ENCODE data around the gene KRT15.
A peak's percentile ranks its signal among the peaks of the same experiment; 100 is the strongest.

The KRT15 gene

DNA sequence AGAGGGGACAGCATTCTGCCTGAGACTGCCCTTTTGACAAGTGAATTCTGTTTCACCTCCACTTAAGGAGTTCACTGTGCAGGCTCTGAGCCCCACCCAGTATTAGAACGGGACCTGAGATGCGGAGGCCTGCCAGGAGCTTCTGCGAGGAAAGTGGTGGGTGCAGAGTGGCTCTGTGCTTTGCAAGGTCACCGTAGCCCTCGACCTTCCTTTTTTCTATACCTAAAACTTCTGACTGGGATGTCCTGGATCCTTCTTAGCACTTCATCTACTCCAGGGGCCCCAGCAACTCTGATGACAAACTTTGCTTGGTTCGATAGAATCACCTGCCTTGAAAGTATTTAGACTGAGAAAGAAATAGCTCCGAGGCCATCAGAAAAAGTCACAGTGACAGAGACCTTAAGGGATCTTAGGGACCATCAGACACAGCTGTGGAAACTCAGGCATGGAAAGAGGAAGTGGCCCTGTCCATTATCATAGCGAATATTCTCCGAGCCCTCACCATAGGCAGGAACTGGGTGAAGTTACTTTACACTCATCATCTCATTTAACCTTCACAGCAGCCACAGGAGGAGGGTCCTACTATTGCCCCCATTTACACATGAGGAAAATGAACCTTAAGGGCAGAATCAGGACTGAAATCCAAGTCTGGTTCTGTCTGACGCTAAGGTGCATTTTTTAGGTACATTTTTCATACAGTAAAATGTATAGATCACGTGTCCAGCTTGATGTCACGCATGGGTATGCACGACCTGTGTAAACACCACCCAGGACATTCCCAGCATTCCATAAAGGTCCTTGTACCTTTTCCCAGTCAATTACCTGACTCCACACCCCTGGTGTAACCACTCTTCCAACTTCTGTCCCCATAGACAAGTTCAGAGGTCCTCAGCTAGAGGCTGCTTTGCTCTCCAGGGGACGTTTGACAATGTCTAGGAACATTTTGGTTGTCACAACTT, 12.6 kb downstream of the KRT15 start:
- H3K4me3 ChIP-seq (replicated peaks in 1 of 2; ENCODE audit: low read depth in 2 of 2, low read length in 2 of 2), result no peak overlapping the region
- TF ChIP-seq, protein P1, sequence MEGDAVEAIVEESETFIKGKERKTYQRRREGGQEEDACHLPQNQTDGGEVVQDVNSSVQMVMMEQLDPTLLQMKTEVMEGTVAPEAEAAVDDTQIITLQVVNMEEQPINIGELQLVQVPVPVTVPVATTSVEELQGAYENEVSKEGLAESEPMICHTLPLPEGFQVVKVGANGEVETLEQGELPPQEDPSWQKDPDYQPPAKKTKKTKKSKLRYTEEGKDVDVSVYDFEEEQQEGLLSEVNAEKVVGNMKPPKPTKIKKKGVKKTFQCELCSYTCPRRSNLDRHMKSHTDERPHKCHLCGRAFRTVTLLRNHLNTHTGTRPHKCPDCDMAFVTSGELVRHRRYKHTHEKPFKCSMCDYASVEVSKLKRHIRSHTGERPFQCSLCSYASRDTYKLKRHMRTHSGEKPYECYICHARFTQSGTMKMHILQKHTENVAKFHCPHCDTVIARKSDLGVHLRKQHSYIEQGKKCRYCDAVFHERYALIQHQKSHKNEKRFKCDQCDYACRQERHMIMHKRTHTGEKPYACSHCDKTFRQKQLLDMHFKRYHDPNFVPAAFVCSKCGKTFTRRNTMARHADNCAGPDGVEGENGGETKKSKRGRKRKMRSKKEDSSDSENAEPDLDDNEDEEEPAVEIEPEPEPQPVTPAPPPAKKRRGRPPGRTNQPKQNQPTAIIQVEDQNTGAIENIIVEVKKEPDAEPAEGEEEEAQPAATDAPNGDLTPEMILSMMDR (IDR thresholded peaks at IDR 0.05; ENCODE audit: low read depth, low read length), result no peak
- DNase-seq (ENCODE audit: low read depth in 2 of 2), result no peak

DNA sequence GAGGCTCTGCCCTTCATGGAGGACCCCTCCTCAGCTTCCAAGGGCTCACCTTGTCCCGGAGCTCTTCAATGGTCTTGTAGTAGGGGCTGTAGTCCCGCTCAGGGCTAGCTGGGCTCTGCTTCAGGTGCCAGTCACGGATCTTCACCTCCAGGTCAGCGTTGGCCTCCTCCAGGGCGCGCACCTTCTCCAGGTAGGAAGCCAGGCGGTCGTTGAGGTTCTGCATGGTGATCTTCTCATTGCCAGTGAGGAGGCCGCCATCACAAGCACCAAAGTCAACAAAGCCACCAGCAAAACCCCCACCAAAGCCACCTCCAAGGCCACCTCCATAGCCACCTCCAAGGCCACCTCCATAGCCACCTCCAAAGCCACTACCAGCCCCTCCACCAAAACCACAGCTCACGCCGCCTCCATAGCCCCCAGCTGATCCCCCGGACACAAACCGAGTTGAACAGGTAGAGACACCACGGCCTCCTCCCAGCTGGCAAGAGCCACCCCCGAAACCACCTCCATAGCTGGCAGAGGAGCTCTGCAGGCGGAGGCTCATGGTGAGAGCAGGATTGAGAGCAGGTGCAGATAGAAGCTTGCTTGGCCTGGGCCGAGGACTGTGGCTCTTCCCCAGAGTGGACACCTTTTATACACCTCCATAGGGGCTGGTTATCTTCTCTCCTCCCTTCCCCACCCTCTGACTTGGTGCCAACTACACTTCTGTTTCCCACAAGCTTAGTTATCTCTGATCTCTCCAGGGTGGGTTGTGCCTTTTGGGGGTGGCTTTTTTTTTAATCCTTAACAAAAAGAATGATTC, 13.5 kb downstream of the KRT15 start, which contains the start of gene KRT13:
KRT13 (minus strand) TSS at position 606 of the 802 bp plus-strand sequence; CDS start at position 544, 62 bp downstream.
- DNase-seq (ENCODE audit: low read depth in 2 of 2), result no peak
- H3K4me3 ChIP-seq (replicated peaks in 1 of 2; ENCODE audit: low read depth in 2 of 2, low read length in 2 of 2), result no peak within 1 kb of the TSS
- TF ChIP-seq, protein P1 (IDR thresholded peaks at IDR 0.05; ENCODE audit: low read depth, low read length), result no peak

DNA sequence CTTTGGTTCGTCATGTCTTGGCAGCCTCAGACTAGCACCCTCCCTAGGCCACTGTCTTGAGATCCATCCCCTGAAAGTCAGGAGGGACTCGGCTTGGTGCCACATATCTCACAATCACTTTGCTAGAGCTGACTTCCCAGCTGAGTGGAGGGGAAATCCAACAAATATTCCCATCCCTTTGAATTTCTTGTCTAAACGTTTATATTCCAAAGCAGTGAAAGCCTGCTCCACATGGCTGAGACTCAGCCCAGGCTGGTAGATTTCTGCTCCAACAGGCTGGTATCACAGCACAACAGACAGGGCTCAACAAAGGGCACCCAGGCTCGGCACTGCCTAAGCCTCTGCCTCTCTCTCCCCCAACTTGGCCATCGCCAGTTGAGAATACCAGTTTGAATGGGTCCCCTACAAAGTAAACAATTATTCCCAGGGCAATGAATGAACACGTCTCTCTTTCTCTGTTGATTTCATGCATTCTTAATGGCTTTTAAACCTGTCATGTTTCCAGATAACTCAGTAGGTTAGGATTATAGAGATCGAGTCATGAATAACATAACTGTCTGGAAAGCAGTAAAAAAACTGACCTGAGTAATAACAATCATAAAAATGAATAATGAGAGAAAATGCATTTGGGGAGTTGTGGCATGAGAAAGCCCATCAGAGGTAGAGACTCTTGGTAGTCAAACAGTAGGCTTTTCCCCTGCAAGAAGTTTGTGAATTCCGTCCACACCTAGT, 14.3 kb downstream of the KRT15 start:
- TF ChIP-seq, protein P1 (IDR thresholded peaks at IDR 0.05; ENCODE audit: low read depth, low read length), result no peak
- H3K4me3 ChIP-seq (replicated peaks in 1 of 2; ENCODE audit: low read depth in 2 of 2, low read length in 2 of 2), result no peak overlapping the region
- no peak for DNase-seq (ENCODE audit: low read depth in 2 of 2)

DNA sequence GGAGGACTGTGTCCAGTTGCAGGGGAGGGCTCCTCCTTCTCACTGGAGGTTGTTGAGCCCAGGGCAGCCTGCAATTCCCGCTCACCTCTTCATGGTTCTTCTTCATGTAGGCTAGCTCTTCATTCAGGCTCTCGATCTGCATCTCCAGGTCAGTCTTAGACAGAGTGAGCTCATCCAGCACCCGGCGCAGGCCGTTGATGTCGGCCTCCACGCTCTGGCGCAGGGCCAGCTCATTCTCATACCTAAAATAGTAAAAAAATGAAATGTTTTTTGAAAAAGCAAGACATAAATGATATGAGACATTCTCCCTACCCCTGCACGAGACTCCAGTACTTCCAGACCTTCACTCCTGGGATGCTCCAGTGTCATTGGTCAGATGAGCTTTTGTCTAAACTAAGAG, 15.5 kb downstream of the KRT15 start:
- no peak overlapping the region for H3K4me3 ChIP-seq (replicated peaks in 1 of 2; ENCODE audit: low read depth in 2 of 2, low read length in 2 of 2)
- TF ChIP-seq, protein P1 (IDR thresholded peaks at IDR 0.05; ENCODE audit: low read depth, low read length), result no peak
- DNase-seq (ENCODE audit: low read depth in 2 of 2), result no peak

DNA sequence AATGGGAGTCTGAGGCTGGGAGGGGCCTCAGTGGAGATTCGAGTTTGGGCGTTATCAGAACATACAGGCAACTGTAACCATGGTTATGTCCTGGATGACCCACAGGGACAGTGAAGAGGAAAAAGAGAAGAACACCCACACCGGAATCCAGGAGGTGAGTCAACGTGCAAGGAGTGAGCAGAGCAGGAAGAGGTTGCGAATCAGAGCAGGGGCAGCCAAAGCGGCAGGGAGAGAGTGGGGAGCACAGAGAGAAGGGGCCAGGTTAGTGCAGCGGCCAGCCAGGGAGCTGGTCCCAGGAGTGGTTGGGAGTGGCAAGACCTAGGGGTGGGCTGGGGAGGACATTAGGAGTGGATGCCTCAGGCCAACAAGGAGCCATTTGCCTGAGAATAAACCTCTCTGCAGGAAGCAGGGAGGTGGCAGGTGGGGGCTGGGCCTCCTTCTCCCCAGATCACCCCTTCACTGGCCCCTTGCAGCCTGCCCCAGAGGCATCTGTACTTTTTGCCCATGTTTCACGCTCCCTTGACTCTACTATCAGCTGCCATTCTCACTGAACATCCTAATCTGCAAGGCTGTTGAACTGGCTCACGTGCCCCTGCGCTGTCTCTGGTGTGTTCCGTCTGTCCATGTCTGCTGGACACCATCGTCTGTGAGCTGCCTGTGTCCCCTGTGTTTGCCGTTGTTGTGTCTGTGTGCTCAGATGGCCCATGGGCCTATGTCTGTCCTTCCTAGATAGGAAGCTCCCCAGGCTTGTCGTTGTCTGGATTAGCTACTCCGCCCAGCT, 18.4 kb downstream of the KRT15 start:
- peak; percentile 34 to 59 for DNase-seq (ENCODE audit: low read depth in 2 of 2)
- H3K4me3 ChIP-seq (replicated peaks in 1 of 2; ENCODE audit: low read depth in 2 of 2, low read length in 2 of 2), result no peak overlapping the region
- TF ChIP-seq, protein P1 (IDR thresholded peaks at IDR 0.05; ENCODE audit: low read depth, low read length), result no peak

DNA sequence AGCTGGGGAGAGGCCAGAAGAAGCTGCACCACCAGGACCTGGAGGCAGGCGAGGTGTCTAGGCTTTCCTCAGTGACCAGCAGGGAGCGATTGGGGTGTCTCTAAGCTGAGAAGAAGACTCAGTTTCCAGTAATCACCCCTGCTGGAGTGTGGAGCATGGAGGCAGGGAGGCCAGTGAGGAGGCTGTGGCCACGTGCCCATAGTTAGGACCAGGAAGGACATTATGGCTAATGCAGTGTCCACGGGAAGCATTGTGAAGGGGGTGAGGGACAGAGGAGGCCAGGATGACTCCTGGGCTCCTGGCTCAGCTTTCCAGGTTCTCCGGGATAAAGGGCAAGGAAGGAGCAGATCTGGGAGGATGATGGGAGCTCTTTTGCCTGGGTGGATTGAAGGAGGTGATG, 19.0 kb downstream of the KRT15 start:
- no peak for DNase-seq (ENCODE audit: low read depth in 2 of 2)
- TF ChIP-seq, protein P1 (IDR thresholded peaks at IDR 0.05; ENCODE audit: low read depth, low read length), result no peak
- no peak overlapping the region for H3K4me3 ChIP-seq (replicated peaks in 1 of 2; ENCODE audit: low read depth in 2 of 2, low read length in 2 of 2)
